ENCODE measurements around the gene ARMS2. TPM values are rescaled to one million over a fixed set of nuclear protein-coding genes. Genes with fewer than 3 reads are reported as not detected.

ARMS2 gene
- polyA plus RNA-seq, 1 donor from 2014 or later = not detected

DNA sequence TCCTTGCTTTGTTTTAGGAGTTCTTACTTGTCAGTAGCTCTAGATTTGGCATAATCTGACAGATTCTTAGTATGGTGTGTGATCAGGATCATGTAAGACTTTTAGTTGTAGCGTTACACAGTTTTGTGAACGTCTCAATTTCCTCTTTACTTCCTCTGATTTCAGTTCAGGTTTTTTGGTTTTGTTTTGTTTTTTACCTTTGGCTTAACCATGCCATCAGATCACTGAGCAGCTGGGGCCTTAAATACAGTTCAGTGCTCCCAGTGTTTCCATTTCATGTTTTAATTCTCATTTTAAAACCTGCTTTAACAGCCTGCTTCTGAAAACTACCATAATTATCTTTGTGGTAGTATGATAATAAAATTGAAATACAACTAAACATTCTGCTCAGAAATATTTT lies 27.2 kb upstream of the ARMS2 start:
- Histone ChIP-seq H3K4me3 (ENCODE audit: low read length) (no peak overlapping the region), H2AFZ (ENCODE audit: low read depth, low read length) (no peak overlapping the region), H3F3A (ENCODE audit: insufficient read depth, low read length, poor library complexity, severe bottlenecking) (no peaks in the 10 kb centered on the region), H3K27ac (ENCODE audit: low read length) (no peak overlapping the region), H3K9ac (ENCODE audit: low read length) (no peak overlapping the region), H4K20me1 (ENCODE audit: insufficient read depth) (no peaks in the 10 kb centered on the region), H3K9me2 (ENCODE audit: insufficient read depth, low read length) (no peaks in the 10 kb centered on the region), H3K79me2 (replicated peaks; ENCODE audit: insufficient read depth, low read length) (no peaks in the 10 kb centered on the region), H3K9me3 (ENCODE audit: low read length) (no peaks in the 10 kb centered on the region), H3K27me3 (ENCODE audit: insufficient read depth, low read depth, low read length) (no peaks in the 10 kb centered on the region), H3K4me2 (ENCODE audit: low read length) (no peak overlapping the region), H3K36me3 (ENCODE audit: insufficient read depth, low read length) (no peaks in the 10 kb centered on the region)
- TF ChIP-seq SMC3 (conservative IDR thresholded peaks at IDR 0.05; ENCODE audit: poor library complexity) (no peak), MXI1 (conservative IDR thresholded peaks at IDR 0.05; ENCODE audit: poor library complexity, severe bottlenecking) (no peak), EZH2 (IDR thresholded peaks at IDR 0.05; ENCODE audit: borderline replicate concordance, insufficient read depth, low read length, poor library complexity, severe bottlenecking) (no peak), EP300 (conservative IDR thresholded peaks at IDR 0.05; ENCODE audit: poor library complexity, severe bottlenecking) (no peak), RAD21 (conservative IDR thresholded peaks at IDR 0.05) (no peak)
- TF ChIP-seq, protein P1, sequence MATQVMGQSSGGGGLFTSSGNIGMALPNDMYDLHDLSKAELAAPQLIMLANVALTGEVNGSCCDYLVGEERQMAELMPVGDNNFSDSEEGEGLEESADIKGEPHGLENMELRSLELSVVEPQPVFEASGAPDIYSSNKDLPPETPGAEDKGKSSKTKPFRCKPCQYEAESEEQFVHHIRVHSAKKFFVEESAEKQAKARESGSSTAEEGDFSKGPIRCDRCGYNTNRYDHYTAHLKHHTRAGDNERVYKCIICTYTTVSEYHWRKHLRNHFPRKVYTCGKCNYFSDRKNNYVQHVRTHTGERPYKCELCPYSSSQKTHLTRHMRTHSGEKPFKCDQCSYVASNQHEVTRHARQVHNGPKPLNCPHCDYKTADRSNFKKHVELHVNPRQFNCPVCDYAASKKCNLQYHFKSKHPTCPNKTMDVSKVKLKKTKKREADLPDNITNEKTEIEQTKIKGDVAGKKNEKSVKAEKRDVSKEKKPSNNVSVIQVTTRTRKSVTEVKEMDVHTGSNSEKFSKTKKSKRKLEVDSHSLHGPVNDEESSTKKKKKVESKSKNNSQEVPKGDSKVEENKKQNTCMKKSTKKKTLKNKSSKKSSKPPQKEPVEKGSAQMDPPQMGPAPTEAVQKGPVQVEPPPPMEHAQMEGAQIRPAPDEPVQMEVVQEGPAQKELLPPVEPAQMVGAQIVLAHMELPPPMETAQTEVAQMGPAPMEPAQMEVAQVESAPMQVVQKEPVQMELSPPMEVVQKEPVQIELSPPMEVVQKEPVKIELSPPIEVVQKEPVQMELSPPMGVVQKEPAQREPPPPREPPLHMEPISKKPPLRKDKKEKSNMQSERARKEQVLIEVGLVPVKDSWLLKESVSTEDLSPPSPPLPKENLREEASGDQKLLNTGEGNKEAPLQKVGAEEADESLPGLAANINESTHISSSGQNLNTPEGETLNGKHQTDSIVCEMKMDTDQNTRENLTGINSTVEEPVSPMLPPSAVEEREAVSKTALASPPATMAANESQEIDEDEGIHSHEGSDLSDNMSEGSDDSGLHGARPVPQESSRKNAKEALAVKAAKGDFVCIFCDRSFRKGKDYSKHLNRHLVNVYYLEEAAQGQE (IDR thresholded peaks at IDR 0.05; ENCODE audit: borderline replicate concordance) = no peak
- TF ChIP-seq, protein P2, sequence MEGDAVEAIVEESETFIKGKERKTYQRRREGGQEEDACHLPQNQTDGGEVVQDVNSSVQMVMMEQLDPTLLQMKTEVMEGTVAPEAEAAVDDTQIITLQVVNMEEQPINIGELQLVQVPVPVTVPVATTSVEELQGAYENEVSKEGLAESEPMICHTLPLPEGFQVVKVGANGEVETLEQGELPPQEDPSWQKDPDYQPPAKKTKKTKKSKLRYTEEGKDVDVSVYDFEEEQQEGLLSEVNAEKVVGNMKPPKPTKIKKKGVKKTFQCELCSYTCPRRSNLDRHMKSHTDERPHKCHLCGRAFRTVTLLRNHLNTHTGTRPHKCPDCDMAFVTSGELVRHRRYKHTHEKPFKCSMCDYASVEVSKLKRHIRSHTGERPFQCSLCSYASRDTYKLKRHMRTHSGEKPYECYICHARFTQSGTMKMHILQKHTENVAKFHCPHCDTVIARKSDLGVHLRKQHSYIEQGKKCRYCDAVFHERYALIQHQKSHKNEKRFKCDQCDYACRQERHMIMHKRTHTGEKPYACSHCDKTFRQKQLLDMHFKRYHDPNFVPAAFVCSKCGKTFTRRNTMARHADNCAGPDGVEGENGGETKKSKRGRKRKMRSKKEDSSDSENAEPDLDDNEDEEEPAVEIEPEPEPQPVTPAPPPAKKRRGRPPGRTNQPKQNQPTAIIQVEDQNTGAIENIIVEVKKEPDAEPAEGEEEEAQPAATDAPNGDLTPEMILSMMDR (IDR thresholded peaks at IDR 0.05; ENCODE audit: poor library complexity, severe bottlenecking) = no peak

DNA sequence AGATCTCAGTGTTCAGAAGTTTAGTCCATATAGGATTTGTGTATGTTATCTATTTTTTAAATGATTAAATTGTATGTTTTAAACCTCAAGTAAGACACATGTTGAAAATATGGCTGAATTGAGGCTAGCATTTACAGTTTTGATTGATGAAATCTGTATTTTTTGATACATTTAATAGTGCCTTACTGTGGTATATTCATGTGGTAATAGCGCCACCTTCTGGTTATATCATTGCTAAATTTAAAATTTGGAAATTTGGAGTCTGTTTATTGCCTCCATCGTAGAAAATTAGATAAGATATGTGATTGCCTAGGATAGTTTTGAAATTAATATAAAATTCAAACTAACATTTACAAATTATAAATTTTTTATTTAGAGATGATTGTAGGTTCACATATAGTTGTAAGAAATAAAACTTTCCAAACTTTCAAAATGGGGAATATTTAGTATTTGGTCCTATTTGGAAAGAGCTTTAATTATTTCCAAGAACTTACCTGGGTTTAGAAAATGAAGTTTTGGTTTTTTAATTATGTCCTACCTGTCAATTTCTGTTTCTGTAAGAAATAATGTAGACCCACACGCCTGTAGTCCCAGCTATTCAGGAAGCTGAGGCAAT lies 19.1 kb upstream of the ARMS2 start:
- H3K4me2 ChIP-seq (ENCODE audit: low read length) = no peak overlapping the region
- no peak overlapping the region for H2AFZ ChIP-seq (ENCODE audit: low read depth, low read length)
- no peaks in the 10 kb centered on the region for H3K79me2 ChIP-seq (replicated peaks; ENCODE audit: insufficient read depth, low read length)
- H4K20me1 ChIP-seq (ENCODE audit: insufficient read depth) = no peaks in the 10 kb centered on the region
- peaks cover 3% of the 10 kb centered on the region for H3K9me3 ChIP-seq (ENCODE audit: low read length)
- H3K4me3 ChIP-seq (ENCODE audit: low read length) = no peak overlapping the region
- H3K9me2 ChIP-seq (ENCODE audit: insufficient read depth, low read length) = no peaks in the 10 kb centered on the region
- no peak overlapping the region for H3K27ac ChIP-seq (ENCODE audit: low read length)
- H3K9ac ChIP-seq (ENCODE audit: low read length) = no peak overlapping the region
- no peaks in the 10 kb centered on the region for H3K27me3 ChIP-seq (ENCODE audit: insufficient read depth, low read depth, low read length)
- peak; percentile 84 for TF ChIP-seq SMC3 (conservative IDR thresholded peaks at IDR 0.05; ENCODE audit: poor library complexity)
- TF ChIP-seq RAD21 (conservative IDR thresholded peaks at IDR 0.05) = peak; percentile 82
- TF ChIP-seq POLR2AphosphoS5 (IDR thresholded peaks at IDR 0.05) = no peak
- TF ChIP-seq, protein P2 (IDR thresholded peaks at IDR 0.05; ENCODE audit: poor library complexity, severe bottlenecking) = peak; percentile 77
- TF ChIP-seq, protein P1 (IDR thresholded peaks at IDR 0.05; ENCODE audit: borderline replicate concordance) = no peak
- no peaks in the 10 kb centered on the region for H3F3A ChIP-seq (ENCODE audit: insufficient read depth, low read length, poor library complexity, severe bottlenecking)
- H3K36me3 ChIP-seq (ENCODE audit: insufficient read depth, low read length) = no peaks in the 10 kb centered on the region

All from neural cell (in vitro differentiated cells).